Uterus (tissue), 4 donors: ENCODE results near the gene TRIM59. TPM values are rescaled to one million over a fixed set of nuclear protein-coding genes. Genes with fewer than 3 reads are reported as not detected.
A peak's percentile ranks its signal among the peaks of the same experiment; 100 is the strongest.

Experiments
- DNase-seq, 2 donors: peaks; one replicate each; pipeline ENCODE4 v3.0.0-alpha.2; 2019 to 2020
- H3K27ac ChIP-seq, 2 donors: fragments of 200-600 bp; sonication (generic); 1 replicate in 1 of 2; 2 replicates in 1 of 2; pipeline ENCODE4 v1.5.1; 2016 to 2018
- H3K27me3 ChIP-seq, 2 donors: fragments of 200-600 bp; sonication (generic); one replicate each; pipeline ENCODE4 v1.5.1; 2018 to 2019; ENCODE audit warnings: control low read depth in 1 of 2
- H3K36me3 ChIP-seq, 2 donors: fragments of 200-600 bp; sonication (generic); one replicate each; pipeline ENCODE4 v1.5.1; 2019; ENCODE audit warnings: control low read depth in 1 of 2
- H3K4me1 ChIP-seq, 2 donors: fragments of 200-600 bp; sonication (generic); one replicate each; pipeline ENCODE4 v1.5.1; 2018 to 2019; ENCODE audit warnings: control low read depth in 1 of 2
- H3K4me3 ChIP-seq, 2 donors: fragments of 200-600 bp; sonication (generic); 1 replicate in 1 of 2; 2 replicates in 1 of 2; pipeline ENCODE4 v1.5.1; 2018 to 2019; ENCODE audit warnings: mild to moderate bottlenecking in 1 of 2
- H3K9me3 ChIP-seq, 2 donors: fragments of 200-600 bp; sonication (generic); one replicate each; pipeline ENCODE4 v1.5.1; 2019; ENCODE audit warnings: control low read depth in 1 of 2
- CTCF ChIP-seq, 4 experiments: fragments of 200-600 bp in 2 of 4; fragments of 450-650 bp in 2 of 4; sonication (generic) in 2 of 4; IDR thresholded peaks; one replicate each; pipeline ENCODE4 v1.5.1; 2016 to 2019; ENCODE audit warnings: antibody characterized with exemption in 4 of 4, mild to moderate bottlenecking in 2 of 4, moderate library complexity in 1 of 4
- POLR2A ChIP-seq, 2 donors: fragments of 450-650 bp; IDR thresholded peaks; one replicate each; pipeline ENCODE4 v1.6.1; 2016; ENCODE audit warnings: antibody characterized with exemption in 2 of 2, mild to moderate bottlenecking in 1 of 2, moderate library complexity in 1 of 2
- intact Hi-C: fragments of 100-400 bp; cut with DNase I; formaldehyde crosslinking; loops from one replicate; pipeline ENCODE4 v1.15.1; 2023; ENCODE audit warnings: low total_unique reads
- total RNA-seq, 4 donors: library from RNA; depleted of rRNA in 3 of 4; stranded (reverse); fragments of >200 nt in 3 of 4; gene quantifications; one replicate each; pipeline versions ENCODE4 v1.1.0 to v1.2.4, GENCODE V29; 2014 to 2023
- donor health status: DM: yes; HTN: yes; CAD: no.

TRIM59 gene
- total RNA-seq, 4 donors from 2014 or later = 1.0 to 42.9 (median 5.1) TPM; not detected in 1

- intact Hi-C loops = no loop called here
- no peak overlapping the region for H3K4me3 ChIP-seq
- no peaks in the 10 kb centered on the region for H3K4me1 ChIP-seq
- DNase-seq = no peak
- H3K27ac ChIP-seq = no peak overlapping the region
- no peaks in the 10 kb centered on the region for H3K9me3 ChIP-seq
- H3K36me3 ChIP-seq = no peaks in the 10 kb centered on the region
- no peaks in the 10 kb centered on the region for H3K27me3 ChIP-seq
- TF ChIP-seq POLR2A (IDR thresholded peaks at IDR 0.05) = no peak
- TF ChIP-seq CTCF (IDR thresholded peaks at IDR 0.05) = no peak
Measured at GRCh38 chr3:160451602-160452001, 2.0 kb upstream of the TRIM59 start.

- no peaks in the 10 kb centered on the region for H3K9me3 ChIP-seq
- H3K4me3 ChIP-seq = no peak overlapping the region
- TF ChIP-seq POLR2A (IDR thresholded peaks at IDR 0.05) (no peak), CTCF (IDR thresholded peaks at IDR 0.05) (no peak)
- H3K36me3 ChIP-seq = no peaks in the 10 kb centered on the region
- no peaks in the 10 kb centered on the region for H3K27me3 ChIP-seq
- H3K4me1 ChIP-seq = no peaks in the 10 kb centered on the region
- intact Hi-C loops = no loop called here
- no peak for DNase-seq
- no peak overlapping the region for H3K27ac ChIP-seq
Measured at GRCh38 chr3:160450846-160451245, 1.3 kb upstream of the TRIM59 start.

GRCh38 chr3:160448845-160449635 lies 546 bp downstream of the TRIM59 start:
- Histone ChIP-seq H3K4me3 (peak overlapping the region; percentile 34 to 51), H3K27me3 (no peaks in the 10 kb centered on the region), H3K36me3 (no peaks in the 10 kb centered on the region), H3K9me3 (no peaks in the 10 kb centered on the region), H3K27ac (peak overlapping the region; percentile 51 to 64), H3K4me1 (no peaks in the 10 kb centered on the region)
- no peak for TF ChIP-seq CTCF (IDR thresholded peaks at IDR 0.05)
- TF ChIP-seq POLR2A (IDR thresholded peaks at IDR 0.05) = no peak
- intact Hi-C loops = no loop called here
- no peak for DNase-seq

- H3K27ac ChIP-seq = no peak overlapping the region
- TF ChIP-seq POLR2A (IDR thresholded peaks at IDR 0.05) (no peak), CTCF (IDR thresholded peaks at IDR 0.05) (no peak)
- no peaks in the 10 kb centered on the region for H3K4me1 ChIP-seq
- no peaks in the 10 kb centered on the region for H3K9me3 ChIP-seq
- no peak for DNase-seq
- H3K27me3 ChIP-seq = no peaks in the 10 kb centered on the region
- intact Hi-C loops = no loop called here
- H3K4me3 ChIP-seq = no peak overlapping the region
- no peaks in the 10 kb centered on the region for H3K36me3 ChIP-seq
Measured at GRCh38 chr3:160447544-160447943, 2.0 kb downstream of the TRIM59 start.

- no peaks in the 10 kb centered on the region for H3K36me3 ChIP-seq
- no peaks in the 10 kb centered on the region for H3K27me3 ChIP-seq
- no peaks in the 10 kb centered on the region for H3K9me3 ChIP-seq
- no peak overlapping the region for H3K27ac ChIP-seq
- no peaks in the 10 kb centered on the region for H3K4me1 ChIP-seq
- intact Hi-C loops = no loop called here
- TF ChIP-seq CTCF (IDR thresholded peaks at IDR 0.05) (no peak), POLR2A (IDR thresholded peaks at IDR 0.05) (no peak)
- H3K4me3 ChIP-seq = no peak overlapping the region
- no peak for DNase-seq
Measured at GRCh38 chr3:160446522-160447056, 3.0 kb downstream of the TRIM59 start.
